HCT116 (cell line): ENCODE data around the gene COL19A1. TPM values are rescaled to one million over a fixed set of nuclear protein-coding genes. Genes with fewer than 3 reads are reported as not detected.

Source experiments
- ATAC-seq: fragments of 200-7000 bp; cut with Tn5 transposase; 2 replicates; pipeline ENCODE4 v1.9.1; 2020; ENCODE audit warnings: mild to moderate bottlenecking, moderate library complexity
- BruUV-seq: library from RNA; stranded (reverse); fragments of 400-500 nt; replicated peaks from 2 replicates; lab custom pipeline; 2021; lab: Mats Ljungman, UMichigan
- CTCF ChIA-PET: fragments of 300-600 bp; sonication (Branson Sonifier 250); formaldehyde crosslinking; loops from one replicate; lab custom pipeline; 2021; ENCODE audit warnings: antibody characterized with exemption; lab: Charles Lee
- POLR2A ChIA-PET: fragments of 300-600, 350-600 bp; sonication (Branson Sonifier 250); formaldehyde crosslinking; loops from one replicate; lab custom pipeline; 2021; ENCODE audit warnings: antibody characterized with exemption; lab: Charles Lee
- RAD21 ChIA-PET, 2 experiments: fragments of 300-600 bp; sonication (Branson Sonifier 250); formaldehyde crosslinking; loops; one replicate each; lab custom pipeline; 2023; ENCODE audit warnings: low total read pairs in 2 of 2; ENCODE audit not compliant: uncharacterized antibody in 2 of 2, unreplicated experiment in 2 of 2, low non-redundant PET in 1 of 2; lab: Charles Lee
- DNase-seq: peaks from one replicate; pipeline ENCODE4 v3.0.0-alpha.2; 2010; ENCODE audit warnings: low read depth, low spot score
- H2AFZ ChIP-seq: fragments of 200-600 bp; shearing (Covaris generic), sonication (generic); 2 replicates; pipeline ENCODE4 v1.6.1; 2017; ENCODE audit warnings: low read depth, mixed run types, mixed read lengths, antibody characterized with exemption, low read length; ENCODE audit not compliant: poor library complexity, severe bottlenecking
- H3K27ac ChIP-seq: 2 replicates; pipeline ENCODE4 v1.5.1; 2012; ENCODE audit warnings: low read depth, low read length
- H3K27me3 ChIP-seq: fragments of 200-600 bp; sonication (generic); 2 replicates; pipeline ENCODE4 v1.6.1; 2016; ENCODE audit warnings: mixed run types, low read length, mixed read lengths; ENCODE audit not compliant: insufficient read depth
- H3K36me3 ChIP-seq, 2 experiments: fragments of 200-500 bp in 1 of 2; fragments of 200-600 bp in 1 of 2; sonication (Bioruptor generic) in 1 of 2; sonication (generic) in 1 of 2; 2 replicates each; pipeline versions ENCODE4 v1.5.1 to v1.6.1; 2014 to 2016; ENCODE audit warnings: low read length in 2 of 2, inconsistent platforms in 1 of 2, mixed read lengths in 1 of 2, mixed run types in 1 of 2; ENCODE audit not compliant: insufficient read depth in 2 of 2, control insufficient read depth in 1 of 2
- H3K4me1 ChIP-seq, 2 experiments: fragments of 200-600 bp in 1 of 2; sonication (generic) in 1 of 2; 2 replicates each; pipeline versions ENCODE4 v1.5.1 to v1.6.1; 2012 to 2017; ENCODE audit warnings: low read length in 2 of 2, inconsistent platforms in 1 of 2, mild to moderate bottlenecking in 1 of 2, mixed read lengths in 1 of 2, mixed run types in 1 of 2, moderate library complexity in 1 of 2; ENCODE audit not compliant: insufficient read depth in 2 of 2, control insufficient read depth in 1 of 2
- H3K4me2 ChIP-seq: fragments of 200-600 bp; sonication (generic); 2 replicates; pipeline ENCODE4 v1.6.1; 2017; ENCODE audit warnings: mixed run types, low read length, mixed read lengths
- H3K4me3 ChIP-seq, 2 experiments: fragments of 200-600 bp in 1 of 2; sonication (generic) in 1 of 2; replicated peaks in 1 of 2; 2 replicates each; pipeline ENCODE4 v1.5.1; 2011 to 2016; ENCODE audit warnings: low read length in 2 of 2, control low read depth in 1 of 2, low read depth in 1 of 2, mild to moderate bottlenecking in 1 of 2, mixed read lengths in 1 of 2, mixed run types in 1 of 2
- H3K79me2 ChIP-seq: fragments of 200-600 bp; sonication (generic); 2 replicates; pipeline ENCODE4 v1.6.1; 2017; ENCODE audit warnings: mild to moderate bottlenecking, mixed run types, low read length, moderate library complexity, mixed read lengths; ENCODE audit not compliant: insufficient read depth
- H3K9ac ChIP-seq: fragments of 200-600 bp; sonication (generic); 2 replicates; pipeline ENCODE4 v1.6.1; 2016; ENCODE audit warnings: low read length, mixed read lengths
- H3K9me2 ChIP-seq: fragments of 200-600 bp; sonication (generic), shearing (Covaris generic); 2 replicates; pipeline ENCODE4 v1.6.1; 2017; ENCODE audit warnings: mixed run types, mild to moderate bottlenecking, moderate library complexity; ENCODE audit not compliant: insufficient read depth
- H3K9me3 ChIP-seq, 2 experiments: fragments of 200-500 bp in 1 of 2; fragments of 200-600 bp in 1 of 2; sonication (Bioruptor generic) in 1 of 2; sonication (generic) in 1 of 2; 2 replicates each; pipeline ENCODE4 v1.6.1; 2014 to 2017; ENCODE audit warnings: low read length in 2 of 2, mixed read lengths in 2 of 2, inconsistent platforms in 1 of 2, low read depth in 1 of 2, mild to moderate bottlenecking in 1 of 2, mixed run types in 1 of 2, moderate library complexity in 1 of 2; ENCODE audit not compliant: control insufficient read depth in 1 of 2, insufficient read depth in 1 of 2
- H4K20me1 ChIP-seq: fragments of 200-600 bp; sonication (generic), shearing (Covaris generic); 2 replicates; pipeline ENCODE4 v1.6.1; 2017; ENCODE audit warnings: mixed run types, mild to moderate bottlenecking, moderate library complexity; ENCODE audit not compliant: insufficient read depth
- EZH2 ChIP-seq: fragments of 200-600 bp; sonication (generic); IDR thresholded peaks from 2 replicates; pipeline ENCODE4 v1.6.1; 2017; ENCODE audit warnings: antibody characterized with exemption, mixed run types
- EZH2phosphoT487 ChIP-seq: fragments of 200-600 bp; IDR thresholded peaks from 2 replicates; pipeline ENCODE4 v1.6.1; 2018; ENCODE audit warnings: antibody characterized with exemption, borderline replicate concordance
- JUND ChIP-seq: IDR thresholded peaks from 2 replicates; pipeline ENCODE4 v1.6.1; 2012
- POLR2A ChIP-seq: IDR thresholded peaks from 2 replicates; pipeline ENCODE4 v1.7.0; 2011; ENCODE audit warnings: borderline replicate concordance; ENCODE audit not compliant: insufficient read depth, insufficient read length; ENCODE audit errors: extremely low read depth
- POLR2AphosphoS5 ChIP-seq: IDR thresholded peaks from 2 replicates; pipeline ENCODE4 v1.6.1; 2011; ENCODE audit warnings: mild to moderate bottlenecking, low read depth, low read length, moderate library complexity
- SIN3A ChIP-seq: IDR thresholded peaks from 2 replicates; pipeline ENCODE4 v1.6.1; 2012; ENCODE audit warnings: low read depth
- SP1 ChIP-seq: IDR thresholded peaks from 2 replicates; pipeline ENCODE4 v1.6.1; 2012; ENCODE audit warnings: low read depth
- SRF ChIP-seq: IDR thresholded peaks from 2 replicates; pipeline ENCODE4 v1.6.1; 2012; ENCODE audit warnings: low read depth
- intact Hi-C: fragments of 100-400 bp; cut with micrococcal nuclease; formaldehyde crosslinking; loops from 2 replicates; pipeline ENCODE4 v1.10.0; 2022
- total RNA-seq: library from RNA; stranded (reverse); gene quantifications from one replicate; pipeline ENCODE4 v1.2.1, GENCODE V29; 2021; ENCODE audit not compliant: unreplicated experiment
- TF ChIP-seq, protein P1 (sequence below): IDR thresholded peaks from 2 replicates; pipeline ENCODE4 v1.6.1; 2012
- TF ChIP-seq, protein P2 (sequence below), 3 experiments: fragments of 200-600 bp in 1 of 3; sonication (generic) in 1 of 3; IDR thresholded peaks in 2 of 3; conservative IDR thresholded peaks in 1 of 3; 2 replicates each; pipeline ENCODE4 v1.5.1; 2012 to 2017; ENCODE audit warnings: low read depth in 2 of 3, low read length in 2 of 3, antibody characterized with exemption in 1 of 3, borderline replicate concordance in 1 of 3, control low read depth in 1 of 3, mild to moderate bottlenecking in 1 of 3, mixed read lengths in 1 of 3, mixed run types in 1 of 3, moderate library complexity in 1 of 3; ENCODE audit not compliant: insufficient read depth in 1 of 3
- TF ChIP-seq, protein P3 (sequence below): IDR thresholded peaks from 2 replicates; pipeline ENCODE4 v1.6.1; 2011; ENCODE audit warnings: mild to moderate bottlenecking, low read length, moderate library complexity; ENCODE audit not compliant: insufficient replicate concordance; ENCODE audit errors: extremely low read depth

Gene COL19A1
- total RNA-seq, 1 experiment from 2014 or later, result not detected

- Histone ChIP-seq H3K9me2 (no peaks in the 10 kb centered on the region), H3K9ac (no peak overlapping the region), H3K36me3 (no peaks in the 10 kb centered on the region), H3K27me3 (no peaks in the 10 kb centered on the region), H3K27ac (no peak overlapping the region), H3K4me1 (no peaks in the 10 kb centered on the region), H3K79me2 (no peaks in the 10 kb centered on the region), H3K9me3 (no peaks in the 10 kb centered on the region)
- RAD21 ChIA-PET, result no interaction called here
- no TSS peak for BruUV-seq
- no peak for DNase-seq
- POLR2A ChIA-PET, result no interaction called here
- intact Hi-C loops, result no loop called here
- TF ChIP-seq, protein P1, sequence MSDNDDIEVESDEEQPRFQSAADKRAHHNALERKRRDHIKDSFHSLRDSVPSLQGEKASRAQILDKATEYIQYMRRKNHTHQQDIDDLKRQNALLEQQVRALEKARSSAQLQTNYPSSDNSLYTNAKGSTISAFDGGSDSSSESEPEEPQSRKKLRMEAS, result no peak
- TF ChIP-seq, all 23 proteins: peak for 0
- CTCF ChIA-PET, result no interaction called here
- Histone ChIP-seq H2AFZ (no peak overlapping the region), H4K20me1 (no peaks in the 10 kb centered on the region), H3K4me3 (no peak overlapping the region), H3K4me2 (no peak overlapping the region)
- no peak for ATAC-seq
Observed at GRCh38 chr6:69887026-69887425, 20.7 kb downstream of the COL19A1 start.

DNA sequence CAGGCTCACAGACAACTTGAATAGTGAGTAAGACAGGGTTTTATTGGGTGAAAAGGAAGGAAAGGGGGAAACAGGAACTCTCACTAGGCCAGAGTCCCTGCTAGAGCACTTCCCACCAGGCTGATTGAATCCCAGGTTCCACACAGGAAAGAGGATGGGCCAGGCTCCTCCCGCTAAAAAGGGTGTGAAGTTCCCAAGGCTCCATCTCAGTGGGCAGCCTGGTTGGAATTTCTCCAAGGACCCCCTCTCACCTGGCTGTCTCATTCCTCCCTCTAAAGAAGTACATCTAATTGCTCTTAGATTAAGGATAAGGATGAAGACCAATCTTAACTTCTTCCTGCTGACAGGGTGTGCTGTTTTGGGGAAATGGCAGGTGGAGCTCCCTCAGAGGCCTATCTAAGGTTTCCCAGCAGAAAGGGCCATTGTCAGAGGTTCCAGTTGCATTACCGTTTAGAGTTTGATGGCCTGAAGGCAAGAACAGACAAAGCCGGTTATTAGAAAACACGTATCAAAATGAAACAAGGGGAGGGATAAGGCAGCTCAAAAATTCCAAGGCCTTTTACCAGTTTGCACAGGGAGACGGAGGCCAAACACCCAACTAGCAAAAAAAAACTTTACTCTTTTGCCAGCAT lies 21.5 kb downstream of the COL19A1 start:
- Histone ChIP-seq H2AFZ (no peak overlapping the region), H3K79me2 (no peaks in the 10 kb centered on the region), H3K4me3 (no peak overlapping the region), H3K4me2 (no peak overlapping the region), H3K4me1 (no peaks in the 10 kb centered on the region), H3K27me3 (no peaks in the 10 kb centered on the region), H3K9ac (no peak overlapping the region), H3K9me3 (no peaks in the 10 kb centered on the region), H3K36me3 (no peaks in the 10 kb centered on the region), H3K9me2 (no peaks in the 10 kb centered on the region), H4K20me1 (no peaks in the 10 kb centered on the region), H3K27ac (no peak overlapping the region)
- CTCF ChIA-PET, result no interaction called here
- ATAC-seq, result no peak
- intact Hi-C loops, result no loop called here
- POLR2A ChIA-PET, result no interaction called here
- RAD21 ChIA-PET, result no interaction called here
- BruUV-seq, result no TSS peak
- TF ChIP-seq SIN3A (no peak), EZH2 (no peak), POLR2A (no peak), SRF (no peak), SP1 (no peak), JUND (no peak), EZH2phosphoT487 (no peak), POLR2AphosphoS5 (no peak)
- TF ChIP-seq, protein P2, sequence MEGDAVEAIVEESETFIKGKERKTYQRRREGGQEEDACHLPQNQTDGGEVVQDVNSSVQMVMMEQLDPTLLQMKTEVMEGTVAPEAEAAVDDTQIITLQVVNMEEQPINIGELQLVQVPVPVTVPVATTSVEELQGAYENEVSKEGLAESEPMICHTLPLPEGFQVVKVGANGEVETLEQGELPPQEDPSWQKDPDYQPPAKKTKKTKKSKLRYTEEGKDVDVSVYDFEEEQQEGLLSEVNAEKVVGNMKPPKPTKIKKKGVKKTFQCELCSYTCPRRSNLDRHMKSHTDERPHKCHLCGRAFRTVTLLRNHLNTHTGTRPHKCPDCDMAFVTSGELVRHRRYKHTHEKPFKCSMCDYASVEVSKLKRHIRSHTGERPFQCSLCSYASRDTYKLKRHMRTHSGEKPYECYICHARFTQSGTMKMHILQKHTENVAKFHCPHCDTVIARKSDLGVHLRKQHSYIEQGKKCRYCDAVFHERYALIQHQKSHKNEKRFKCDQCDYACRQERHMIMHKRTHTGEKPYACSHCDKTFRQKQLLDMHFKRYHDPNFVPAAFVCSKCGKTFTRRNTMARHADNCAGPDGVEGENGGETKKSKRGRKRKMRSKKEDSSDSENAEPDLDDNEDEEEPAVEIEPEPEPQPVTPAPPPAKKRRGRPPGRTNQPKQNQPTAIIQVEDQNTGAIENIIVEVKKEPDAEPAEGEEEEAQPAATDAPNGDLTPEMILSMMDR (IDR thresholded peaks at IDR 0.05 in 2 of 3, conservative IDR thresholded peaks at IDR 0.05 in 1 of 3; ENCODE audit: borderline replicate concordance in 1 of 3, insufficient read depth in 1 of 3, low read depth in 2 of 3, low read length in 2 of 3), result no peak
- TF ChIP-seq, protein P1, result no peak
- TF ChIP-seq, protein P3, sequence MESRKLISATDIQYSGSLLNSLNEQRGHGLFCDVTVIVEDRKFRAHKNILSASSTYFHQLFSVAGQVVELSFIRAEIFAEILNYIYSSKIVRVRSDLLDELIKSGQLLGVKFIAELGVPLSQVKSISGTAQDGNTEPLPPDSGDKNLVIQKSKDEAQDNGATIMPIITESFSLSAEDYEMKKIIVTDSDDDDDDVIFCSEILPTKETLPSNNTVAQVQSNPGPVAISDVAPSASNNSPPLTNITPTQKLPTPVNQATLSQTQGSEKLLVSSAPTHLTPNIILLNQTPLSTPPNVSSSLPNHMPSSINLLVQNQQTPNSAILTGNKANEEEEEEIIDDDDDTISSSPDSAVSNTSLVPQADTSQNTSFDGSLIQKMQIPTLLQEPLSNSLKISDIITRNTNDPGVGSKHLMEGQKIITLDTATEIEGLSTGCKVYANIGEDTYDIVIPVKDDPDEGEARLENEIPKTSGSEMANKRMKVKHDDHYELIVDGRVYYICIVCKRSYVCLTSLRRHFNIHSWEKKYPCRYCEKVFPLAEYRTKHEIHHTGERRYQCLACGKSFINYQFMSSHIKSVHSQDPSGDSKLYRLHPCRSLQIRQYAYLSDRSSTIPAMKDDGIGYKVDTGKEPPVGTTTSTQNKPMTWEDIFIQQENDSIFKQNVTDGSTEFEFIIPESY, result no peak
- DNase-seq, result no peak
